Retinal pigment epithelial cell (primary cell): Measurements from ENCODE around the gene NDUFA3.
A peak's percentile ranks its signal among the peaks of the same experiment; 100 is the strongest.

Source experiments
- DNase-seq: peaks from one replicate; pipeline ENCODE4 v3.0.0-alpha.2; 2010; ENCODE audit warnings: low read depth
- H3K4me3 ChIP-seq: 2 replicates; pipeline ENCODE4 v1.5.1; 2011; ENCODE audit warnings: mild to moderate bottlenecking, low read length, control low read depth, moderate library complexity
- CTCF ChIP-seq: conservative IDR thresholded peaks from 2 replicates; pipeline ENCODE4 v1.5.1; 2011; ENCODE audit warnings: low read depth, low read length, control low read depth, inconsistent platforms

NDUFA3 gene

GRCh38 chr19:54102421-54103169 lies at the start of gene NDUFA3:
TSS of gene NDUFA3 (plus strand) at chr19:54102855. CDS start at chr19:54102879, 24 bp downstream.
- H3K4me3 ChIP-seq = peak within 1 kb of the TSS; percentile 97
- no peak for TF ChIP-seq CTCF
- DNase-seq = peak; percentile 91

- no peak for TF ChIP-seq CTCF
- H3K4me3 ChIP-seq = no peak overlapping the region
- no peak for DNase-seq
Measured at GRCh38 chr19:54062643-54063042, 40.0 kb upstream of the NDUFA3 start.

GRCh38 chr19:54063350-54064116 lies 39.1 kb upstream of the NDUFA3 start, which contains the start of gene VSTM1:
TSS of gene VSTM1 (minus strand) at chr19:54063897. CDS start at chr19:54063777, 120 bp downstream.
- no peak within 1 kb of the TSS for H3K4me3 ChIP-seq
- DNase-seq = no peak
- TF ChIP-seq CTCF = no peak

- H3K4me3 ChIP-seq = no peak overlapping the region
- no peak for DNase-seq
- no peak for TF ChIP-seq CTCF
Measured at GRCh38 chr19:54069470-54069869, 33.2 kb upstream of the NDUFA3 start.

- H3K4me3 ChIP-seq = no peak overlapping the region
- TF ChIP-seq CTCF = no peak
- no peak for DNase-seq
Measured at GRCh38 chr19:54073829-54074228, 28.8 kb upstream of the NDUFA3 start.

- TF ChIP-seq CTCF = no peak
- no peak for DNase-seq
Measured at GRCh38 chr19:54074851-54075250, 27.8 kb upstream of the NDUFA3 start.

More at GRCh38 chr19:54074851-54075250, 27.8 kb upstream of the NDUFA3 start:
- no peak overlapping the region for H3K4me3 ChIP-seq
